ENCODE measurements around the gene ZNF688. TPM values are rescaled to one million over a fixed set of nuclear protein-coding genes. Genes with fewer than 3 reads are reported as not detected.

ZNF688 gene
- total and polyA plus RNA-seq, 2 of the 13 experiments (the other 11 are each of a cell fraction or from before 2014, with no cell fraction given): 2.4 to 5.4 TPM

GRCh38 chr16:30541502-30542329 lies 29.8 kb downstream of the ZNF688 start (continued):
- no peak for TF ChIP-seq CREBL2 (CRISPR knock-in tag; IDR thresholded peaks at IDR 0.05; ENCODE audit: borderline replicate concordance)
- TF ChIP-seq SSRP1 (CRISPR knock-in tag; IDR thresholded peaks at IDR 0.05): no peak
- no peak for TF ChIP-seq PAX8 (CRISPR knock-in tag; IDR thresholded peaks at IDR 0.05; ENCODE audit: borderline replicate concordance)
- 0 out of 2 replicates have a peak, but pooled peaks have one; percentile 13 for TF ChIP-seq GMEB1 (CRISPR knock-in tag; IDR thresholded peaks at IDR 0.05; ENCODE audit: borderline replicate concordance)
- TF ChIP-seq NR2F2 (IDR thresholded peaks at IDR 0.05; ENCODE audit: borderline replicate concordance, low read depth): no peak
- peak; percentile 23; the same call in 1 of the 2 replicates for TF ChIP-seq ZNF430 (CRISPR knock-in tag; IDR thresholded peaks at IDR 0.05)
- peak; percentile 50 for TF ChIP-seq SAP130 (CRISPR knock-in tag; IDR thresholded peaks at IDR 0.05; ENCODE audit: low read depth)
- TF ChIP-seq, protein P1, sequence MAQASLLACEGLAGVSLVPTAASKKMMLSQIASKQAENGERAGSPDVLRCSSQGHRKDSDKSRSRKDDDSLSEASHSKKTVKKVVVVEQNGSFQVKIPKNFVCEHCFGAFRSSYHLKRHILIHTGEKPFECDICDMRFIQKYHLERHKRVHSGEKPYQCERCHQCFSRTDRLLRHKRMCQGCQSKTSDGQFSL (CRISPR knock-in tag; IDR thresholded peaks at IDR 0.05): no peak
- TF ChIP-seq ARNTL (CRISPR knock-in tag; IDR thresholded peaks at IDR 0.05): peak; percentile 55; the same call in 1 of the 2 replicates
- TF ChIP-seq YY1 (IDR thresholded peaks at IDR 0.05; ENCODE audit: insufficient read depth, insufficient replicate concordance, low read depth, low read length): no peak
- peak; percentile 23; the same call in 1 of the 2 replicates for TF ChIP-seq MED1 (CRISPR knock-in tag; IDR thresholded peaks at IDR 0.05)
- TF ChIP-seq ZNF136 (CRISPR knock-in tag; IDR thresholded peaks at IDR 0.05; ENCODE audit: low read depth): 0 out of 2 replicates have a peak, but pooled peaks have one; percentile 68
- peak; percentile 77; the same call in 1 of the 2 replicates for TF ChIP-seq TFAP4 (IDR thresholded peaks at IDR 0.05; ENCODE audit: borderline replicate concordance, low read depth)
- TF ChIP-seq ZBTB42 (CRISPR knock-in tag; IDR thresholded peaks at IDR 0.05): no peak
- no peak for TF ChIP-seq GATAD1 (CRISPR knock-in tag; IDR thresholded peaks at IDR 0.05)
- TF ChIP-seq RFX5 (IDR thresholded peaks at IDR 0.05; ENCODE audit: low read depth, low read length): no peak
- TF ChIP-seq FOXK1 (CRISPR knock-in tag; IDR thresholded peaks at IDR 0.05; ENCODE audit: borderline replicate concordance, low read depth): no peak
- TF ChIP-seq BCLAF1 (IDR thresholded peaks at IDR 0.05): no peak
- TF ChIP-seq, protein P2, sequence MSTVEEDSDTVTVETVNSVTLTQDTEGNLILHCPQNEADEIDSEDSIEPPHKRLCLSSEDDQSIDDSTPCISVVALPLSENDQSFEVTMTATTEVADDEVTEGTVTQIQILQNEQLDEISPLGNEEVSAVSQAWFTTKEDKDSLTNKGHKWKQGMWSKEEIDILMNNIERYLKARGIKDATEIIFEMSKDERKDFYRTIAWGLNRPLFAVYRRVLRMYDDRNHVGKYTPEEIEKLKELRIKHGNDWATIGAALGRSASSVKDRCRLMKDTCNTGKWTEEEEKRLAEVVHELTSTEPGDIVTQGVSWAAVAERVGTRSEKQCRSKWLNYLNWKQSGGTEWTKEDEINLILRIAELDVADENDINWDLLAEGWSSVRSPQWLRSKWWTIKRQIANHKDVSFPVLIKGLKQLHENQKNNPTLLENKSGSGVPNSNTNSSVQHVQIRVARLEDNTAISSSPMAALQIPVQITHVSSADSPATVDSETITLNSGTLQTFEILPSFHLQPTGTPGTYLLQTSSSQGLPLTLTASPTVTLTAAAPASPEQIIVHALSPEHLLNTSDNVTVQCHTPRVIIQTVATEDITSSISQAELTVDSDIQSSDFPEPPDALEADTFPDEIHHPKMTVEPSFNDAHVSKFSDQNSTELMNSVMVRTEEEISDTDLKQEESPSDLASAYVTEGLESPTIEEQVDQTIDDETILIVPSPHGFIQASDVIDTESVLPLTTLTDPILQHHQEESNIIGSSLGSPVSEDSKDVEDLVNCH (CRISPR knock-in tag; IDR thresholded peaks at IDR 0.05): no peak
- TF ChIP-seq TOE1 (CRISPR knock-in tag; IDR thresholded peaks at IDR 0.05): no peak

Data from HepG2 (cell line).